A549 (cell line): ENCODE data around the gene GNAS. TPM values are rescaled to one million over a fixed set of nuclear protein-coding genes. Genes with fewer than 3 reads are reported as not detected.

Source experiments
- ATAC-seq, 2 experiments: fragments of 200-7000 bp in 1 of 2; fragments of >200 bp in 1 of 2; cut with Nextera tagmentation in 1 of 2; cut with Tn5 transposase in 1 of 2; 3 replicates each; pipeline versions ENCODE4 v1.8.0 to v1.9.1; 2018 to 2020; ENCODE audit warnings: mild to moderate bottlenecking in 1 of 2, moderate library complexity in 1 of 2
- CTCF ChIA-PET: fragments of 300-600 bp; sonication (Branson Sonifier 250); formaldehyde crosslinking; extraction: SDS; loops from one replicate; lab custom pipeline; 2021; ENCODE audit warnings: antibody characterized with exemption, inconsistent platforms; lab: Yijun Ruan, JAX
- POLR2A ChIA-PET: fragments of 350-600 bp; formaldehyde crosslinking; extraction: SDS; loops from one replicate; lab custom pipeline; 2021; ENCODE audit warnings: antibody characterized with exemption, inconsistent platforms; lab: Yijun Ruan, JAX
- DNase-seq, 2 experiments: peaks; one replicate each; pipeline versions ENCODE4 v3.0.0 to v3.0.0-alpha.2; 2011 to 2016; ENCODE audit warnings: low read depth in 1 of 2, low spot score in 1 of 2
- FAIRE-seq: peaks from 2 replicates; lab custom pipeline; 2011; peaks lifted over from hg19 to GRCh38; lab: Jason Lieb, UNC
- H3K27ac ChIP-seq, 2 experiments: fragments of >200 bp; sonication (Bioruptor Twin); formaldehyde crosslinking; 3 replicates each; pipeline ENCODE4 v1.5.1; 2016 to 2017
- H3K4me1 ChIP-seq: fragments of >200 bp; sonication (Bioruptor Twin); formaldehyde crosslinking; 3 replicates; pipeline ENCODE4 v1.6.1; 2016
- H3K4me2 ChIP-seq: fragments of >200 bp; sonication (Bioruptor Twin); formaldehyde crosslinking; 3 replicates; pipeline ENCODE4 v1.6.1; 2016
- H3K4me3 ChIP-seq: fragments of >200 bp; sonication (Bioruptor Twin); formaldehyde crosslinking; 3 replicates; pipeline ENCODE4 v1.5.1; 2016
- H3K9me3 ChIP-seq: fragments of >200 bp; sonication (Bioruptor Twin); formaldehyde crosslinking; 3 replicates; pipeline ENCODE4 v1.6.1; 2016
- CBX8 ChIP-seq: fragments of 200-600 bp; sonication (generic); IDR thresholded peaks from 2 replicates; pipeline ENCODE4 v1.6.1; 2016
- CHD4 ChIP-seq: fragments of 200-600 bp; sonication (generic); IDR thresholded peaks from 2 replicates; pipeline ENCODE4 v1.6.1; 2016; ENCODE audit warnings: antibody characterized with exemption, mild to moderate bottlenecking, borderline replicate concordance
- EHF ChIP-seq: fragments of 250-450 bp; sonication (Bioruptor Pico); IDR thresholded peaks from 2 replicates; pipeline ENCODE4 v1.5.0; 2020; ENCODE audit warnings: mild to moderate bottlenecking
- EHMT2 ChIP-seq: fragments of 200-600 bp; sonication (generic); IDR thresholded peaks from 2 replicates; pipeline ENCODE4 v1.6.1; 2016; ENCODE audit warnings: antibody characterized with exemption, low read depth, mild to moderate bottlenecking, moderate library complexity
- EP300 ChIP-seq, 2 experiments: fragments of >200 bp; sonication (Bioruptor Twin); formaldehyde crosslinking; IDR thresholded peaks; 2 replicates in 1 of 2; 3 replicates in 1 of 2; pipeline ENCODE4 v1.6.1; 2016 to 2017
- FOSB ChIP-seq: fragments of 250-450 bp; sonication (Bioruptor Pico); IDR thresholded peaks from 2 replicates; pipeline ENCODE4 v1.5.0; 2020; ENCODE audit warnings: mild to moderate bottlenecking, moderate library complexity
- HDAC2 ChIP-seq: fragments of 200-600 bp; sonication (generic); IDR thresholded peaks from 2 replicates; pipeline ENCODE4 v1.6.1; 2016
- HOXA7 ChIP-seq: fragments of 250-450 bp; sonication (Bioruptor Pico); IDR thresholded peaks from 2 replicates; pipeline ENCODE4 v1.5.0; 2020; ENCODE audit warnings: mild to moderate bottlenecking, moderate library complexity
- MAFK ChIP-seq: fragments of 450-650 bp; IDR thresholded peaks from 2 replicates; pipeline ENCODE4 v1.6.1; 2014; ENCODE audit not compliant: partially characterized antibody
- MAZ ChIP-seq: fragments of 150-350 bp; IDR thresholded peaks from 2 replicates; pipeline ENCODE4 v1.6.1; 2014; ENCODE audit warnings: antibody characterized with exemption, low read depth, low read length, borderline replicate concordance
- MYC ChIP-seq: IDR thresholded peaks from 2 replicates; pipeline ENCODE4 v1.6.1; 2012; ENCODE audit warnings: mild to moderate bottlenecking, inconsistent platforms, low read length, improper control_type of control experiment, borderline replicate concordance
- NPAS2 ChIP-seq: fragments of 250-450 bp; sonication (Bioruptor Pico); IDR thresholded peaks from 2 replicates; pipeline ENCODE4 v1.8.0; 2022; ENCODE audit warnings: mild to moderate bottlenecking, moderate library complexity, borderline replicate concordance
- NR3C1 ChIP-seq: fragments of >200 bp; sonication (Bioruptor Twin); formaldehyde crosslinking; IDR thresholded peaks from 3 replicates; pipeline ENCODE4 v1.6.1; 2017
- POLR2A ChIP-seq: IDR thresholded peaks from 2 replicates; pipeline ENCODE4 v1.6.1; 2012; ENCODE audit warnings: mild to moderate bottlenecking, low read length
- RAD21 ChIP-seq, 2 experiments: fragments of >200 bp in 1 of 2; sonication (Bioruptor Twin) in 1 of 2; formaldehyde crosslinking in 1 of 2; IDR thresholded peaks in 1 of 2; conservative IDR thresholded peaks in 1 of 2; 2 replicates in 1 of 2; 3 replicates in 1 of 2; pipeline ENCODE4 v1.6.1; 2012 to 2018; ENCODE audit warnings: inconsistent platforms in 1 of 2
- RARB ChIP-seq: fragments of 250-450 bp; sonication (Bioruptor Pico); IDR thresholded peaks from 2 replicates; pipeline ENCODE4 v1.8.0; 2021; ENCODE audit warnings: mild to moderate bottlenecking, moderate library complexity
- RFX5 ChIP-seq: fragments of 450-650 bp; IDR thresholded peaks from 2 replicates; pipeline ENCODE4 v1.7.1; 2014; ENCODE audit warnings: antibody characterized with exemption, mild to moderate bottlenecking, moderate library complexity
- SMC3 ChIP-seq: fragments of >200 bp; sonication (Bioruptor Twin); formaldehyde crosslinking; IDR thresholded peaks from 3 replicates; pipeline ENCODE4 v1.6.1; 2018; ENCODE audit warnings: inconsistent platforms
- TFCP2L1 ChIP-seq: fragments of 250-450 bp; sonication (Bioruptor Pico); IDR thresholded peaks from 2 replicates; pipeline ENCODE4 v1.5.0; 2021; ENCODE audit warnings: mild to moderate bottlenecking
- WGBS: methylation state at CpG from one replicate; pipeline ENCODE4 v1.1.6; 2017; ENCODE audit errors: missing lambda C conversion rate; 5-methylcytosine and 5-hydroxymethylcytosine counted together
- polyA plus RNA-seq, 4 experiments: library from polyadenylated mRNA; depleted of rRNA in 3 of 4; stranded (reverse); fragments of >200 nt; fragmentation: RNase III in 1 of 4; extraction: RNeasy Plus Mini Kit Qiagen cat#74134 plus additional on column Dnase treatment in 1 of 4; gene quantifications; 2 replicates in 3 of 4; 3 replicates in 1 of 4; pipeline ENCODE4 v1.2.3, GENCODE V29; 2011 to 2017
- TF ChIP-seq, protein P1 (sequence below): fragments of 450-650 bp; IDR thresholded peaks from 2 replicates; pipeline ENCODE4 v1.6.1; 2014; ENCODE audit warnings: antibody characterized with exemption
- TF ChIP-seq, protein P2 (sequence below): fragments of >200 bp; sonication (Bioruptor Twin); formaldehyde crosslinking; IDR thresholded peaks from 3 replicates; pipeline ENCODE4 v1.6.1; 2016
- TF ChIP-seq, protein P3 (sequence below): fragments of 250-450 bp; sonication (Bioruptor Pico); IDR thresholded peaks from 2 replicates; pipeline ENCODE4 v1.5.0; 2020; ENCODE audit warnings: low read depth, mild to moderate bottlenecking, moderate library complexity
- TF ChIP-seq, protein P4 (sequence below): IDR thresholded peaks from 2 replicates; pipeline ENCODE4 v1.6.1; 2012; ENCODE audit warnings: low read depth, borderline replicate concordance
- TF ChIP-seq, protein P5 (sequence below): fragments of 200-600 bp; sonication (generic); IDR thresholded peaks from 2 replicates; pipeline ENCODE4 v1.6.1; 2016; ENCODE audit warnings: antibody characterized with exemption, mild to moderate bottlenecking, moderate library complexity

GNAS gene
- polyA plus RNA-seq, 2 of the 4 experiments (the other 2 are of a cell fraction), result 534 to 600 TPM

DNA sequence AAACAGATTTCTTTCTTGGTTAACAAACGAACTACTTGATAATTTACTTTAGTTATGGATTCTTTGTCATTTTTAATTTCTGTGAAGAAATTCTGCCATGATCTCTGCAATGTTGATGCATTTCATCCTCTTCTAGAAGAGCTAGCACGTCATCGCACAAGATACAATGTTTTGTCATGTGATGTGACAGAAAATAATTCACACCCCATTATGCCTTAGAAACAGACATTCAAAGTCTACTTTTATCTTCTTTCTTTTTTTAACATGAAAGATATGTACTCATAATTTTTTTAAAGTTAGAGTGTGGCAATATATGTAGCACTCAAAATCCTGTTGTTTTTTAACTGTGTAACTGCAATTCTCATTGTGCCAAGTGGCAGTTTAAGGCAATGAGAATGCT lies 89.0 kb downstream of the GNAS start:
- H3K4me2 ChIP-seq, result no peak overlapping the region
- no peak for TF ChIP-seq CBX8
- DNase-seq (no peak), FAIRE-seq (no peak), ATAC-seq (no peak)
- H3K4me3 ChIP-seq, result no peak overlapping the region
- H3K9me3 ChIP-seq, result peaks cover 8% of the 10 kb centered on the region; the same call in 2 of the 3 replicates
- POLR2A ChIA-PET, result no interaction called here
- peaks cover 5% of the 10 kb centered on the region; the same call in 2 of the 3 replicates for H3K4me1 ChIP-seq
- CTCF ChIA-PET, result interaction anchor here (0.6 kb wide), 1 partner anchor 290 kb away, joined by 3 read pairs; no protein-coding TSS in a partner anchor
- H3K27ac ChIP-seq, result no peak overlapping the region
- 59% methylated on average over 3 of the region's 3 CpGs for WGBS

DNA sequence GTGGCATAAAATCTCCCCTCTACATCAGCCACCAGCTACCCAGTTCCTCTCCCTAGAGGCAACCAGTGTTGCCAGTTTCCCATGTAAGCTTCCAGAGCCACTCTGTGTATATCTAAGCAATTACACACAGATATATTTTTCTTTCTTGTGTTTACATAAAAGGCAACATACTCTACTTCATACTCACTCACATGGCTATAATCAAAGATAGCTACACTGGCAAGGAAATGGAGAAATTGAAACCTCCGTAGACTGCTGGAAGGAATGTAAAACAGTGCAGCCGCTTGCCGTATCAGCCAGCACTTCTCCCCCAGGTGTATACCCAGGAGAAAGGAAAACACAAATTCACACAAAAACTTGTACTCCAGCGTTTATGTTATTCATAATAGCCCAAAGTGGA lies 90.0 kb downstream of the GNAS start:
- H3K27ac ChIP-seq, result no peak overlapping the region
- no peak for FAIRE-seq
- no peak for ATAC-seq
- H3K9me3 ChIP-seq, result no peaks in the 10 kb centered on the region
- TF ChIP-seq, protein P1, sequence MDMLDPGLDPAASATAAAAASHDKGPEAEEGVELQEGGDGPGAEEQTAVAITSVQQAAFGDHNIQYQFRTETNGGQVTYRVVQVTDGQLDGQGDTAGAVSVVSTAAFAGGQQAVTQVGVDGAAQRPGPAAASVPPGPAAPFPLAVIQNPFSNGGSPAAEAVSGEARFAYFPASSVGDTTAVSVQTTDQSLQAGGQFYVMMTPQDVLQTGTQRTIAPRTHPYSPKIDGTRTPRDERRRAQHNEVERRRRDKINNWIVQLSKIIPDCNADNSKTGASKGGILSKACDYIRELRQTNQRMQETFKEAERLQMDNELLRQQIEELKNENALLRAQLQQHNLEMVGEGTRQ, result no peak
- no peak for TF ChIP-seq HOXA7 (CRISPR knock-in tag)
- TF ChIP-seq HDAC2, result no peak
- no peak for TF ChIP-seq RAD21 (conservative IDR thresholded peaks at IDR 0.05 in 1 of 2, IDR thresholded peaks at IDR 0.05 in 1 of 2)
- TF ChIP-seq RFX5, result no peak
- TF ChIP-seq EP300 (IDR thresholded peaks at IDR 0.05), result no peak
- no peak for TF ChIP-seq EHF (CRISPR knock-in tag)
- TF ChIP-seq, protein P2, sequence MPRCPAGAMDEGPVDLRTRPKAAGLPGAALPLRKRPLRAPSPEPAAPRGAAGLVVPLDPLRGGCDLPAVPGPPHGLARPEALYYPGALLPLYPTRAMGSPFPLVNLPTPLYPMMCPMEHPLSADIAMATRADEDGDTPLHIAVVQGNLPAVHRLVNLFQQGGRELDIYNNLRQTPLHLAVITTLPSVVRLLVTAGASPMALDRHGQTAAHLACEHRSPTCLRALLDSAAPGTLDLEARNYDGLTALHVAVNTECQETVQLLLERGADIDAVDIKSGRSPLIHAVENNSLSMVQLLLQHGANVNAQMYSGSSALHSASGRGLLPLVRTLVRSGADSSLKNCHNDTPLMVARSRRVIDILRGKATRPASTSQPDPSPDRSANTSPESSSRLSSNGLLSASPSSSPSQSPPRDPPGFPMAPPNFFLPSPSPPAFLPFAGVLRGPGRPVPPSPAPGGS, result no peak
- TF ChIP-seq, protein P3, sequence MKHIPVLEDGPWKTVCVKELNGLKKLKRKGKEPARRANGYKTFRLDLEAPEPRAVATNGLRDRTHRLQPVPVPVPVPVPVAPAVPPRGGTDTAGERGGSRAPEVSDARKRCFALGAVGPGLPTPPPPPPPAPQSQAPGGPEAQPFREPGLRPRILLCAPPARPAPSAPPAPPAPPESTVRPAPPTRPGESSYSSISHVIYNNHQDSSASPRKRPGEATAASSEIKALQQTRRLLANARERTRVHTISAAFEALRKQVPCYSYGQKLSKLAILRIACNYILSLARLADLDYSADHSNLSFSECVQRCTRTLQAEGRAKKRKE (CRISPR knock-in tag), result no peak
- no peak for TF ChIP-seq NR3C1
- no peak overlapping the region for H3K4me3 ChIP-seq
- 63% methylated on average over 4 of the region's 4 CpGs for WGBS
- peaks cover 5% of the 10 kb centered on the region; the same call in 2 of the 3 replicates for H3K4me1 ChIP-seq
- no peak for DNase-seq
- no peak overlapping the region for H3K4me2 ChIP-seq
- ChIA-PET CTCF (no interaction called here), POLR2A (no interaction called here)

DNA sequence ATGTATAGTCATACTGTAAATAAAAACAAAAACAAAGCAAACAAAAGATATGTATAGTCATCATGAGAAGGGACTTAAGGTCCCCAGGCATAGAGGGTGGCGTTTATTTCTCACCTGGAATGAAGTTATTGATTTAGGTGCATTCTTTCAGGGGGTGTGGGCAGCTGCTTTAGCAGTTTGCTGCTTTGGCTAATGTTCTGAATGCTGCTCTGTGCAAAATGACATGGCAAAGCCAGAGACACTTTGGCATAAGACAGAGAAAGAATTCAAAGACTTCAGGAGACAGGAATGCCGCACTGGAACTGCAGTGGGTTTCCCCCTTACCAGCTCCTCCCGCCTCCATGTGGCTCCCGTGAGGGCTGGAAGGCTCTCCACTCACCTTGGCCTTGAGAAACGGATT lies 92.1 kb downstream of the GNAS start:
- TF ChIP-seq, protein P4, sequence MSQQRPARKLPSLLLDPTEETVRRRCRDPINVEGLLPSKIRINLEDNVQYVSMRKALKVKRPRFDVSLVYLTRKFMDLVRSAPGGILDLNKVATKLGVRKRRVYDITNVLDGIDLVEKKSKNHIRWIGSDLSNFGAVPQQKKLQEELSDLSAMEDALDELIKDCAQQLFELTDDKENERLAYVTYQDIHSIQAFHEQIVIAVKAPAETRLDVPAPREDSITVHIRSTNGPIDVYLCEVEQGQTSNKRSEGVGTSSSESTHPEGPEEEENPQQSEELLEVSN, result no peak
- TF ChIP-seq MAFK (peak; percentile 2), NPAS2 (CRISPR knock-in tag) (no peak), RARB (no peak)
- H3K4me2 ChIP-seq, result peak overlapping the region; percentile 18; the same call in 1 of the 3 replicates
- no peak for FAIRE-seq
- POLR2A ChIA-PET, result no interaction called here
- H3K27ac ChIP-seq, result no peak overlapping the region
- peak in 1 of 2 experiments; percentile 75; a peak in 3 of 6 replicates for ATAC-seq
- CTCF ChIA-PET, result no interaction called here
- H3K9me3 ChIP-seq, result no peaks in the 10 kb centered on the region
- DNase-seq, result peak in 1 of 2 experiments; percentile 70
- peaks cover 5% of the 10 kb centered on the region; the same call in 2 of the 3 replicates for H3K4me1 ChIP-seq
- no peak overlapping the region for H3K4me3 ChIP-seq
- 43% methylated on average over 5 of the region's 5 CpGs for whole genome bisulfite sequencing

DNA sequence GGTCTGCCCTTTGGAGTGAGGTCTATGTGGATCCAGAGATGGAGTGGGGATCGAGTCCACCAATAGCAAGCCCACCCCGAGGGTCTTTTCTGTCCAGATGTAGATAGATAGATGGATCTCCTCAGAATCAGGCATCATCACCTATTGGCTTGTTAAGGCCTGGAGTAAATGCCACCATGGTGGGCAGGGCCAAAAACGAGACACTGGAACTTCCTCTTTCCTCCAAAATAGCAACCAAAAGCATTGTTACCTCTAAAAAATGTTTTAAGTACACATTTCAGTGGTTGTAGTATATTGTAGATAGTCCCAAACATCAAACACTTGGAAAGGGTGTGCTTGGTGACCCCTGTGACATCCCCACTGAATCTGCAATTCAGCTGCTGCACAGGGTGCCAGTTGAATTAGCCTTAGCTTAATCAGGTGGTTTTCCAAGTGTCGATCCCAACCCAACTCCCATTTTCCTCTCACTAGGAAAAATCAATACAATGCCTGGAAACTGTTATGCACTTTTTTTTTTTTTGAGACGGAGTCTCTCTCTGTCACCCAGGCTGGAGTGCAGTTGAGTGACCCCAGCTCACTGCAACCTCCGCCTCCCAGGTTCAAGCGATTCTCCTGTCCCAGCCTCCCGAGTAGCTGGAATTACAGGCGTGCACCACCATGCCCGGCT lies 93.6 kb downstream of the GNAS start:
- POLR2A ChIA-PET, result no interaction called here
- no peak overlapping the region for H3K27ac ChIP-seq

More for the DNA sequence above, 93.6 kb downstream of the GNAS start:
- ATAC-seq (no peak), DNase-seq (no peak), FAIRE-seq (no peak)
- CTCF ChIA-PET, result no interaction called here
- Histone ChIP-seq H3K4me2 (no peak overlapping the region), H3K9me3 (no peaks in the 10 kb centered on the region), H3K4me3 (no peak overlapping the region), H3K4me1 (peaks cover 5% of the 10 kb centered on the region; the same call in 2 of the 3 replicates)
- 76% methylated on average over 10 of the region's 10 CpGs for WGBS
- TF ChIP-seq RFX5, result no peak
- TF ChIP-seq FOSB (CRISPR knock-in tag), result no peak
- no peak for TF ChIP-seq MYC
- no peak for TF ChIP-seq TFCP2L1
- no peak for TF ChIP-seq SMC3
- no peak for TF ChIP-seq EHMT2
- TF ChIP-seq EP300 (IDR thresholded peaks at IDR 0.05), result no peak
- TF ChIP-seq POLR2A, result no peak
- no peak for TF ChIP-seq MAZ
- TF ChIP-seq, protein P5, sequence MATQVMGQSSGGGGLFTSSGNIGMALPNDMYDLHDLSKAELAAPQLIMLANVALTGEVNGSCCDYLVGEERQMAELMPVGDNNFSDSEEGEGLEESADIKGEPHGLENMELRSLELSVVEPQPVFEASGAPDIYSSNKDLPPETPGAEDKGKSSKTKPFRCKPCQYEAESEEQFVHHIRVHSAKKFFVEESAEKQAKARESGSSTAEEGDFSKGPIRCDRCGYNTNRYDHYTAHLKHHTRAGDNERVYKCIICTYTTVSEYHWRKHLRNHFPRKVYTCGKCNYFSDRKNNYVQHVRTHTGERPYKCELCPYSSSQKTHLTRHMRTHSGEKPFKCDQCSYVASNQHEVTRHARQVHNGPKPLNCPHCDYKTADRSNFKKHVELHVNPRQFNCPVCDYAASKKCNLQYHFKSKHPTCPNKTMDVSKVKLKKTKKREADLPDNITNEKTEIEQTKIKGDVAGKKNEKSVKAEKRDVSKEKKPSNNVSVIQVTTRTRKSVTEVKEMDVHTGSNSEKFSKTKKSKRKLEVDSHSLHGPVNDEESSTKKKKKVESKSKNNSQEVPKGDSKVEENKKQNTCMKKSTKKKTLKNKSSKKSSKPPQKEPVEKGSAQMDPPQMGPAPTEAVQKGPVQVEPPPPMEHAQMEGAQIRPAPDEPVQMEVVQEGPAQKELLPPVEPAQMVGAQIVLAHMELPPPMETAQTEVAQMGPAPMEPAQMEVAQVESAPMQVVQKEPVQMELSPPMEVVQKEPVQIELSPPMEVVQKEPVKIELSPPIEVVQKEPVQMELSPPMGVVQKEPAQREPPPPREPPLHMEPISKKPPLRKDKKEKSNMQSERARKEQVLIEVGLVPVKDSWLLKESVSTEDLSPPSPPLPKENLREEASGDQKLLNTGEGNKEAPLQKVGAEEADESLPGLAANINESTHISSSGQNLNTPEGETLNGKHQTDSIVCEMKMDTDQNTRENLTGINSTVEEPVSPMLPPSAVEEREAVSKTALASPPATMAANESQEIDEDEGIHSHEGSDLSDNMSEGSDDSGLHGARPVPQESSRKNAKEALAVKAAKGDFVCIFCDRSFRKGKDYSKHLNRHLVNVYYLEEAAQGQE, result no peak
- TF ChIP-seq NR3C1, result no peak
- no peak for TF ChIP-seq CHD4
